H4 (cell line): ENCODE data around the gene MYO5C. TPM values are rescaled to one million over a fixed set of nuclear protein-coding genes. Genes with fewer than 3 reads are reported as not detected.
A peak's percentile ranks its signal among the peaks of the same experiment; 100 is the strongest.

Experiments
- DNase-seq: peaks from one replicate; pipeline ENCODE4 v3.0.0-alpha.2; 2015; ENCODE audit warnings: low spot score
- total RNA-seq: library from RNA; depleted of rRNA; stranded (reverse); fragments of >200 nt; shearing (Covaris generic); gene quantifications from 2 replicates; pipeline ENCODE4 v1.2.3, GENCODE V29; 2014; rRNA removed

Gene MYO5C, protein sequence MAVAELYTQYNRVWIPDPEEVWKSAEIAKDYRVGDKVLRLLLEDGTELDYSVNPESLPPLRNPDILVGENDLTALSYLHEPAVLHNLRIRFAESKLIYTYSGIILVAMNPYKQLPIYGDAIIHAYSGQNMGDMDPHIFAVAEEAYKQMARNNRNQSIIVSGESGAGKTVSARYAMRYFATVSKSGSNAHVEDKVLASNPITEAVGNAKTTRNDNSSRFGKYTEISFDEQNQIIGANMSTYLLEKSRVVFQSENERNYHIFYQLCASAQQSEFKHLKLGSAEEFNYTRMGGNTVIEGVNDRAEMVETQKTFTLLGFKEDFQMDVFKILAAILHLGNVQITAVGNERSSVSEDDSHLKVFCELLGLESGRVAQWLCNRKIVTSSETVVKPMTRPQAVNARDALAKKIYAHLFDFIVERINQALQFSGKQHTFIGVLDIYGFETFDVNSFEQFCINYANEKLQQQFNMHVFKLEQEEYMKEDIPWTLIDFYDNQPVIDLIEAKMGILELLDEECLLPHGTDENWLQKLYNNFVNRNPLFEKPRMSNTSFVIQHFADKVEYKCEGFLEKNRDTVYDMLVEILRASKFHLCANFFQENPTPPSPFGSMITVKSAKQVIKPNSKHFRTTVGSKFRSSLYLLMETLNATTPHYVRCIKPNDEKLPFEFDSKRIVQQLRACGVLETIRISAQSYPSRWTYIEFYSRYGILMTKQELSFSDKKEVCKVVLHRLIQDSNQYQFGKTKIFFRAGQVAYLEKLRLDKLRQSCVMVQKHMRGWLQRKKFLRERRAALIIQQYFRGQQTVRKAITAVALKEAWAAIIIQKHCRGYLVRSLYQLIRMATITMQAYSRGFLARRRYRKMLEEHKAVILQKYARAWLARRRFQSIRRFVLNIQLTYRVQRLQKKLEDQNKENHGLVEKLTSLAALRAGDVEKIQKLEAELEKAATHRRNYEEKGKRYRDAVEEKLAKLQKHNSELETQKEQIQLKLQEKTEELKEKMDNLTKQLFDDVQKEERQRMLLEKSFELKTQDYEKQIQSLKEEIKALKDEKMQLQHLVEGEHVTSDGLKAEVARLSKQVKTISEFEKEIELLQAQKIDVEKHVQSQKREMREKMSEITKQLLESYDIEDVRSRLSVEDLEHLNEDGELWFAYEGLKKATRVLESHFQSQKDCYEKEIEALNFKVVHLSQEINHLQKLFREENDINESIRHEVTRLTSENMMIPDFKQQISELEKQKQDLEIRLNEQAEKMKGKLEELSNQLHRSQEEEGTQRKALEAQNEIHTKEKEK (N-terminal part only)
- total RNA-seq = 0.06 and 0.29 TPM in 2 replicates

DNA sequence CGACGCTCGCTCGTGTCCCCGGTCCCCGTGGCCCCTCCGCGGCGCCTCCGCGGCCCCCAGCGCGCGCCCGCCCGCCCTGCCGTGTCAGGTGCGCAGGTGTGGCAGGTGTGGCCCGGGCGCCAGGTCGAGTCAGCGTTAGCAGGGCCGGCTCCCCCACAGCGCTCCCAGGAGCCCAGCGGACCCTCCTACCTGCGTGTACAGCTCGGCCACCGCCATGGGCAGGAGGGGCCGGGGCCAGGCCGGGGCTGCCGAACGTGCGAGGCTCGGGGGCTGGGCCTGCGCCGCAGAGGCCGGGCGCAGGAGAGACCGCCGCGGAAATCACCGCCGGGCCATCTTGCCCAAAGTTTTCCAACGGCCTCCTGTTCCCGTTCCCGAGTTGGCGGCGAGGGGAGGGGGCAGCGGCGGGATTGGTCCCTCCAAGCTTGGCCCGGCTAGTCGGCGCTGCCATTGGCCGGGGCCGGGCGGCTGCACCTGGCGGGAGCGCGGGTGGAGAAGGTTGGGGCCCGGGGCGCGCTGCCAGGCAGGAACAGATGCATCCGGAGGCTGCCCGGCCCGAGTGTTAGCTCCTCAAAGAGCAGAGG is at the start of gene MYO5C:
Gene MYO5C, minus strand, starts transcription at position 384 of the 581 bp plus-strand sequence. Its CDS starts 168 bp downstream, at position 216.
- DNase-seq = no peak

DNA sequence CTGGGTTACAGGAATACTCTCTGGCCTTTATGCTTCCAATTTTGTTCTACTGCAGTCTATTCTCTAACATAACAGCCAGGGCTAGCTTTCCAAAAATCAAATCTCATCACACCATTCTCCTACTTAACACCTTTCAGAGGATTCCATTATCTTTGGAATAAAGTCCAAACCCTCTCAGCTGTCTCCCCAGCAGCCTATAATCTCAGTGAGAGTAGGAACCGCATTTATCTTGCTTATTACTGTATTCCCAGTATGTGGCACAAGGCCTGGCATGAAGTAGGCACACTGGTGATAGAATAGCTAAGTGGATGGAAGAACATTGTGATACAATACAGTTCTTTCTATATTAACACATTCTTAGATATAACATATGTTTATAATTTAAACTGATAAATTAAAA is 49.0 kb upstream of the MYO5C start:
- no peak for DNase-seq

DNA sequence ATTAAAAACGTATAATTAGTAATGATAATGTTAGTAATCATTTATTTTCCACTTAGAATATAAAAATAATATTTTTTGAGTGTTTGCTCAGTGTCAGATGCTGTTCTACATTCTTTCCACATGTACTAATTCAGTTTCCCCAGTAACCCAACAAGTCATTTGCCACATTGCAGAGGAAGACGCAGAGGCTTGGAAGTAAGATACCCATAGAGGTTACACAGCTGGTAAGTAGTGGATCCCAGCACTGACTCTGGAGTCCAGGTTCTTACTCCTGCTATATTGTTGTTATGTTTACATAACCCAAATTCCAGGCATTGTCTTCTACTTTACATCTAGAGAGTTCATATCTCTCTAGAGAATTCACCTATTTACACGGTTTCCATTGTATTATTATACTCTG is 48.2 kb upstream of the MYO5C start:
- DNase-seq = no peak

DNA sequence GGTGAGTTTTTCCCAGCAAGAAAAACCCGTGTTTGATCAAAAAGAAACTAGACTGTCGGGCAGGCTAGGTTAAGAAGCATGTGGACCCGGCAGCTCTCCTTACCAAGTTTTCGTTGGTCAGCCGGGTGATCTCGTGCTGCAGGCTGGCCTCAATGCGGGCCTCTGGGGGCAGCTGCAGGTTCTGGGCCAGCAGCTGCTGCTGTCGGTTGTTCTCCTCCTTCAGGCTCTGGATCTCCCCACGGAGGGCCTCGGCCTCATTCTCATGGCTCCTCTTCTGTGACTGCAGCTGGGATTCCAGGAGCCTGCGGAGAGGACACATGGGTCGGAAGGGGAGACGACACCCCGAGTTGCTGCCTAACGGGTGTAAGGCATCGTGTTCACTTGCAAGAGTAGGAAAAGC is 44.5 kb upstream of the MYO5C start:
- DNase-seq = no peak

DNA sequence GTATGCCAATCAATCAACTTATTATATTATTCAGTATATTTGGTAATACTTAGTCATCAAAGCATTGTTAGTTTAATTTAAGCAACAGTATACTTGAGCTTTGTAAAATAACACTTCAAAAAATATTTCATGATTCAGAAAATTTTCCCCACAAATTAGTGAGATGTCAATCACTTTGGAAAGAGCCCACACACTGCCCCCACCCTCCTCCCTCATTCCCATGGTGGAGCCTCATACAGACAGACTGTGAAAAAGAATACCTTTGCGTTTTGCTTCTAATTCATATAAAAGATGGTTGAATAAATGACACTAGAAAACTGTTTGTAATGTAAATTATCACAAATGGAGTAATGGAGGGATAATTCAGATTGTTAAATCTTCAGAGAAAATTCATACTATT is 43.3 kb upstream of the MYO5C start:
- no peak for DNase-seq

DNA sequence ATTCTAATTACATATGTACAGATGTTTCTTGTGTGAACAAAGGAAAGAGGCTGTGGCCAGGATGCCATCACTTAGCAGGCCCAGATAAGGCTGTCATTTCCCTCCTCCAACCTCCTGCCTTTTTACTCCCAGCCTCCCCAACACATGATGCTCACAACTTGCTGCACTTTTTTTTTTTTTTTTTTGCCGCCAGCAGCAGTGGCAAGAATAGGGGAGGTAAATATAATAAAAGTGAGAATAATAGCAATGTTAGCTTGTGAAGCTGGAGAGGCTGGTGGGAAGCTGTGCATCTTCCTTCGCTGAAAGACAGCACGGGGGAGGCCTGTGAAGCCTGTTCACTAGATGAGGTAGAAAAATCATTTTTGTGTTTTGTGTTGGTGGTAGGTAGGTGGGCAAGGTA is 42.5 kb upstream of the MYO5C start:
- DNase-seq = no peak

DNA sequence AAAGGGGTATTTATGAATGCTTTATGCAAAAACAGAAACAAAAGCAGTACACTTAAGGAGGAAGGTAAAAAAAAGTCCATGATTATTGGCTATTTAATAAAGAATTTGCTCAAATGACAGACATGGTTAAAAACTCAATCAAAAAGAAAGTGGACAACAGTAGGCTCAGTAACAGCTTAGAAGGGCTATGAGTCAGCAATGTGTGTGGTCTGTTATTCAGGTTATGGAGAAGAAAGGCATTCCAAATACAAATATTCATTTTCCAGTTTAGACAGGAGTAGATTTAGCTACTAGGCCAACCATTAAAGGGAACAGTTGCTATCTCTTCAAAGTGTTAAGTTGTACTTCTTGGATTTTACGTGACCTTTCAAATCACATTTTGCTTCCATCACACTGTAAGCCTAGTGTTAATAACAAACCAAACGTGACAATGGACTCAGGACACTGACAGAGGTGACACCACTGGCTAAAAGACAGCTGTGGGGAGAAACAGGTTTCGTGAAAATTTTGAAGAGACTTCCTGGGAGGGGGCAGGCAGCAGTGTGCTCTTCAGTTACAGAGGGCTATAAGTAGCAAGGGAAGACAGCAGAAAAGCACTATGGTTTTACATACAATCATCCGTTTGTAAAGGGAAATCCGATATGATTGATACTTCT is 41.7 kb upstream of the MYO5C start:
- peak; percentile 49 for DNase-seq

DNA sequence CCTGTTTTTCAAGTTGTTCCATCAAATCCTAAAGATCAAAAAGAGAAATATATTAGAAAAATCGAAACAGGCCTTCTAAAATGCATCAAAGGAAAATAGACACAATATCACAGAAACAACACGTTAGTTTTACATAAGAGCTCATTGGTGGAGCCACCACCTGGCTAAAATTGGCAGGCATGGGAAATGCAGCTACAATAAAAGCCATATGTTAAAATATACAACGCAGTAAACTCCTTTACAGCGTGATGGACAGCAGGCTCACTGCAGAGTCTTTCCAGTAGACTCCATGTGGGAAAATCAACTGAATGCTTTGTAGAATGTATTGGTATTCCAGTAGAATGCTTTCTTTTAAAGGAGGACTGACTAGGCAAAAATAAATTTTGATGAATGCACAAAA is 40.9 kb upstream of the MYO5C start:
- no peak for DNase-seq

DNA sequence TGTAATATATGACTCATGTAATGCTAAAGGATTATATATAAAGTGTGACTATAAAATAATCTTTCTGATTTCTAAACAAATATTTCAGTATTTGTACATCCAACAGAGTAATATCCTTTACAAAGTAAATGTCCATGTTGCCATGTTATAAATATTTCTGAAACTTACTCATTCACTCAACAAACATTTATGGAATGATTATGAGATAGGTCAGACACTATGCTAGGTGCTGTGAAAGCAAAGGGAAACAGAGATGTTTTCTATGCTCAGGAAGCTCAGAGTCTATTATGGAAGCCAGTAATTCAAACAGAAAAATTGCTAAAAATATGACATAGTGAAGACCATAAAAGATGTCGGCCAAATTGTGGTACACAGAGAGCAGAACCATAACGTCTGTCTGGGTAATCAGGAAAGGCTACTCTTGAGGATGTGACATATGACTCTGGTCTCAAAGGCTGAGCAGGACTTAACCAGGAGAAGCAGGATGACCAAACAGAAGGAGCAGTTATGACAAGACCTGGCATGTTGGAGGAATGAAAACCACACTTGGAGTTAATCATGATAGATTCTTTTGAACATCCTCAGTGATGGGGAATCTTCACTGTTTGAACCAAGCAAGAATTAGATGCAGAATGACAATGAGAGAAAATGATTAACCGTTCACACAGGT is 39.0 kb upstream of the MYO5C start:
- no peak for DNase-seq

DNA sequence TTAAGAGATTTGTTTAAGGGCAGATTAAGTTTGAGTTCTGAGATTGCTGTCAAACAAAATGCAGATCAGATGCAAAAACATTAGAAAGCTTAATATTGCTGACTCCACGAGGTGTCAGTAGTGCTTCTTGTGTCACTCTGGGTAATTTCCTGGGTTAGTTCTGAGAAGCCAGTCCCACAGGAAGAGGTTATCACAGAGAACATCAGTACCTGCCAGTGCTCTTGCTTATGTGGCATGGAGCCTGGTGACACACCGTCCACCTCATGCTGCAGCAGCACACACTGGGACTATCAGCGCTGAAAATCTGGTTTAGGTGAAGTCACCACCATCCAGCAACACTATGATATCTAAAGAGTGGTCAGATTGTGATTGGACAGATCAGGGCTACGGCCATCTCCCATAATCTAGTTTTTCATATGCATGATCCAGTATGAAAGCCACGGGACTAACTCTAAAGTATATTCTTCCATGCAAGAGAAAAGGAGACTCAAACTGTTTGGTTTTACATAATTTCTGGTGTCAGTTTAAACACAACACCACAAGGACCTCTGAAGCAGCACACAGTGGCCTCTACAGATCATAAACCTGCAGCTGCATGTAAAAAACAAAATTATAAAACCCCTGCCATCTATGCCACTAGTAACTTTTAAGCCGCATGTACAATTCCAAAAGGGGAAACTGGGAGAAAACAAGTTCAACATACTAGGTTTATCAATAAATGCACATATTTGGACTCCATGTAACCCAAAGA is 36.1 kb upstream of the MYO5C start:
- DNase-seq = peak; percentile 67

DNA sequence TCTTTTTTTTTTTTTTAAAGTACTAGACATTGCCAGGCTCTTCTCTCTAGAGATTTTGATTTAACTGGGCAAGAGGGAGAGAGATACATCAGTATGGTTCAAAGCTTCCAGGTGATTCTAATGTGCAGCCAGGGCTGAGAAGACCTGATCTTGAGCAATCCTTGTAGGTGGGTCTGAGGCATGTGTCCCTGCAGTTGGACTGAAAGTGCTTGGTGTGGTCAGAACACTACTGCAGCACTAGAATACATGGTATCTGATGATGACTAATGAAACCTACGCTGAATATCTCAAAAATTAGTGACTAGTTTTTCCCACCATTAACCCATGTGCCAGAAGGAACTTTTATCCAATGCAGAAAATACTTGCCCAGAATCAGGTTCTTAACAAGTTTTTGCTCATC is 34.4 kb upstream of the MYO5C start:
- DNase-seq = no peak

DNA sequence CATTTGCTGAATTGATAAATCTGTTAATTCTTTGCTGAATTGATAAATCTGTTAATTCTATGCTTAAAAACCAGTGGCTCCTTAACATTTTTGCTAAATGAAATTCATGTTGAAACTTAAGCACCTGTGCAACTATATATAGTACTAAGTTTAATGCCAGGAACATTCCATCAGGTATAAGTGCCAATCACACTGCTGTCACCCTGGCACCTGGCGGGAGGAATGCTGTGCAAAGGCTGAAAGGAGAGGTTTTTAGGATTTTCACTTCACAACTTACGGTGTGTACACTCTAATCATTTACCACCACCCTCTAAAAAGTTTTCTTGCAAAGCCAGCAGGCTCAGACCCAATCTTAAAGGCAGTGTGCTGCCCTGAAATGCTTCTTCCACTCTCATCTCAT is 33.5 kb upstream of the MYO5C start:
- DNase-seq = no peak

DNA sequence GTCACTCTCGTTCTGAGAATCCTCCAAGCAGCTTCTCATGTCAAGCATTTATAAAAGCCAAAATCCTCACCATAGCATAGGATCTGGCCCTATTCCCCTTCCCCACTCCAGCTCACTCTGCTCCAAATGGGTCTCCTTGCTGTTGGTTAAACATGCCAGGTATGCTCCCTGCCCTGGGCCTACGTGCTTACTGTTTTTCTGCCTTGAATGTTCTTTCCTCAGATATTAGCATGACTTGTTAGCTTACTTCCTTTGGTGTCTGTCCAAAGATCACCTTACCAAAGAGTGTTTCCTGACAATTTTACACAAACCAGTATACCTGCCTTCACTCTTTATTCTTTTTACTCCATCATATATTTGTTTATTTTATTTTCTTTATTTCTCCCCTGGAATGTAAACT is 33.1 kb upstream of the MYO5C start:
- DNase-seq = no peak

DNA sequence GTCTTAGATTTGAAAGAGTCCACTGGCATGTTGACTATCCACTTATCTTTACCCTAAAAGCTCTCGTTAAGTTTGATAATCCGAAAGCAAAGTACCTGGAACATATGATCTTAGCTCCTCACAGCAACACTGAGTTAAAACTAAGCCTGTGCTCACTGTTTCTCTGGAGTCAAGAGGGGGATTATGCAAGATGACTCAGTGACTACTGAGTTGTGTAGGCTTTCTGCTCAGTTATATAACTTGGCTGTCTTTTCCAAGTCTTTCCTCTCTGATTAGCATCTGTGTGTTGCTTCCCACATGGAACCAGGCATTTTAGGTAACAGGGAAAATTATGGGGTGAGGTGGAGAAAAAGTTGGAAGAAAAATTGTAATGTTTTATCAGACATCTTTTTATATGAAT is 31.2 kb upstream of the MYO5C start:
- DNase-seq = no peak

DNA sequence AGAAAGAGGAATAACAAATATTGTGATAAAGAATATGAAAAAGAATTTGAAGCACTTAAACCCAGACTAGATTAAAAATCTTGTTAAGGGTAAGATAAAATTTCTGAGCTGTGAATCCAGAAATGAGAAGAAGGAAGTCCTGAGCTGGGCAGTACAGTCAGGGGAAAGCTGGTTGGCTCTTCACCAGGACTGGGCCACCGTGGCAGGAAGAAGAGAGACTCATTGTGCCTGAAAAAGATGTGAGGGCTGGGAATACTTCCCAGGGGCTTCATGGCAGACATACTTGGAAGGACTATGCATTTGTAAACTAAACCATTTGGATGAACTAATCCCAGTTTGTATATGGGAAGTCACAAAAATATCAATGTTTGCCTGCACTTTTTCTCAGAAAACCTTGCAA is 28.5 kb upstream of the MYO5C start:
- no peak for DNase-seq

DNA sequence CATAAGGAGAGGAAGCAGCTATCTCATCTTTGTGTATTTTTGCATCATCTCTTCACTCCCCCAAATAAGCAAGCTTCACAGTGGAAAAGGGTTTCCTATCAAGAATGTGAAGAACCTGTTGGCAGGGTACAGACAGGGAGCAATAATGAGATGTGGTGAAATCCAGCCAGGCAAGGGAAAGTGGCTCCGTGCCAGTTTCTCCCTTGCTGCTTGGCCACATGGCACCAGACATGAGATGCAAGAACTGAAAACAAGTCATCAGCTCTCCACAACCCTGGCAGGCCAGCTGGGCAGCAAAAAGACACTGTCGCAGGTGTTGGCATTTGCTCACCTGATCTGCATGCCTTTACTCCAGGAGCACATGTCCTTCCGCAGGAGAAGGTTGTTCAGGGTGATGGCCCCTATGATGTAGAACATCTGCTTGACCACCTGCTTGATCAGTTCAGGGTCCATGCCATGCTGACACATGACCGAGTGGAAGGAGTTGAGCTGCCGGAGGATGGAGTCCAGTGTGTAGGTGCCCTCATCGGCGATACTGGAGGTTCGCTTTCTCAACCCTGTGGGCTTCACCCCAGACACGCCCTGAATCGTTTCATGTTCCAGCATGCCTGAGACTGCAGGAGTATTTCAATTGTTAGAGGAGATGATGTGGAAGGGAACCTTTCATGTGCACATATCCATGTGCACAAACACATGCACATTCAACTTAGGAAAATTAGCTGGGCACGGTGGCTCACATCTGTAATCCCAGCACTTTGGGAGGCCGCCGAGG is 23.3 kb upstream of the MYO5C start:
- DNase-seq = no peak

DNA sequence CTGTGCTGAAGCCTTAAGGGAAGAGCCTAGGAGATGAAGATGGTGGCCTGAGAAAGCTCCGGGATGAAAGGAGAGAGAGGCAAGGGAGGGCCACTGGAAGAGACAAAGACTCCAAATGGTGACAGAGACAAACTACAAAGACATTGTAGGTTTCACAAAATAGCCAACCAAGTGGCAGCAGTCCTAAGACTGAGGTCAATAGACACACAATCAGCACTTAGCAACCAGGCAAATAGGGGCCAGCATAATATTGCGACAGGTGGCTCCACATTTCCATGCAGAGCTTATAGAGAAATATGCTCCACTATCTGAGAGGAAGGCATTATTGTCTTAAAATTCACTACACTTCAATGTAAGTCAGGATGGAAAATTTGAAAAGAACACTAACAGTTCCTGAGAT is 22.1 kb upstream of the MYO5C start:
- no peak for DNase-seq

DNA sequence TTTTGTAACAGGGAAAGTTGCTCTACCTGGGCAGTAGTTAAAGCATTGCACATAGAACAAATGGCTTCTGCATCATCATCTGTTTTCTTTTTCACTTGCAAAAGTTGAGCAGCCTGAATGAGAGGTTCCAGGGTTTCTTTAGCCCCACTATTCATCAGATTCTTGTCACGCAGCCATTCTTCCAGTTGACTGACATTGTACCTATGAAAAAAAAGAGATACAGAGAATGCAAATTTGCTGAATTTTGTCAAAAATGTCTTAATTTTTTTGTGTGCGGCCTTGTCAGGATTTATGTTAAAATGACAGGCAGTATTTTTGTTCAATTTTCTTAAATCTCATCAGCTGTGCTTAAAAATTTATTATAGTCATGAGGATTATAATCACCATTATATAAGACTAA is 21.4 kb upstream of the MYO5C start:
- DNase-seq = no peak

DNA sequence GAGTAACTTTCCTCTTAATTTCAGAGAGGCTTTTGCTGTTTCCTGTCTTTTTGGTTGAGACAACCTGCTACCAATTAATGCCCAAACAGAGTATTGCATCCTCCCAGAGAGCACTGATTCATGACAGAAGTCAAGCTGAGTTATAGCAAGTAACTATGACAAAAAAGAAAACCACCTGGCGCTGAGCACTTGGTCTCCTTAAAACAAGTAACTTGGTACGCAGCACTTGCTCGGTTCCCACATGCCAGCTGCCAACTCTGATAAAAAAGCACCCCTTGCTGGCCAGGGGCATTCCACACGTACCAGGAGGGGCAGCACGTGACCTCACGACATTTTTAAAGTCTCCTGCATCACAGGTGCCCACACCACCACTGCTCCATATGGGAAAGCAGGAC is 13.5 kb upstream of the MYO5C start:
- DNase-seq = no peak
